H1 (cell line): ENCODE results near the gene SRGAP3. TPM values are rescaled to one million over a fixed set of nuclear protein-coding genes. Genes with fewer than 3 reads are reported as not detected.
A peak's percentile ranks its signal among the peaks of the same experiment; 100 is the strongest.

Source experiments
- CTCF ChIA-PET: fragments of 300-600 bp; sonication (Branson Sonifier 250); formaldehyde crosslinking; loops from one replicate; lab custom pipeline; 2021; ENCODE audit not compliant: partially characterized antibody; lab: Charles Lee
- POLR2A ChIA-PET: fragments of 300-600 bp; sonication (Branson Sonifier 250); formaldehyde crosslinking; loops from one replicate; lab custom pipeline; 2021; ENCODE audit warnings: inconsistent platforms; ENCODE audit not compliant: partially characterized antibody; lab: Charles Lee
- DNase-seq, 2 experiments: peaks; one replicate each; pipeline versions ENCODE4 v3.0.0 to v3.0.0-alpha.2; 2010 to 2022; ENCODE audit warnings: low spot score in 2 of 2, low read depth in 1 of 2, mixed read lengths in 1 of 2
- FAIRE-seq: peaks from 2 replicates; lab custom pipeline; 2011; peaks lifted over from hg19 to GRCh38; lab: Jason Lieb, UNC
- H2AFZ ChIP-seq: 2 replicates; pipeline ENCODE4 v1.8.1; 2012; ENCODE audit warnings: low read length, inconsistent platforms
- H2AK5ac ChIP-seq: 2 replicates; pipeline ENCODE4 v1.6.1; 2013; ENCODE audit warnings: low read depth, low read length
- H2BK120ac ChIP-seq: replicated peaks from 2 replicates; pipeline ENCODE3; 2013; ENCODE audit warnings: low read depth, low read length, inconsistent platforms
- H2BK12ac ChIP-seq: 2 replicates; pipeline ENCODE4 v1.6.1; 2013; ENCODE audit warnings: low read depth, low read length
- H2BK15ac ChIP-seq: 2 replicates; pipeline ENCODE4 v1.6.1; 2013; ENCODE audit warnings: low read length
- H2BK20ac ChIP-seq: 2 replicates; pipeline ENCODE4 v1.6.1; 2013; ENCODE audit warnings: low read length
- H2BK5ac ChIP-seq: 2 replicates; pipeline ENCODE4 v1.6.1; 2013; ENCODE audit warnings: low read depth, low read length
- H3K14ac ChIP-seq: 2 replicates; pipeline ENCODE4 v1.6.1; 2013; ENCODE audit warnings: inconsistent platforms; ENCODE audit not compliant: insufficient read length
- H3K18ac ChIP-seq: 2 replicates; pipeline ENCODE4 v1.6.1; 2013; ENCODE audit warnings: low read length; ENCODE audit errors: extremely low read depth
- H3K23ac ChIP-seq: 2 replicates; pipeline ENCODE4 v1.6.1; 2013; ENCODE audit warnings: inconsistent platforms; ENCODE audit not compliant: insufficient read length
- H3K23me2 ChIP-seq: 2 replicates; pipeline ENCODE4 v1.6.1; 2013; ENCODE audit warnings: low read depth, low read length
- H3K27ac ChIP-seq: 2 replicates; pipeline ENCODE4 v1.6.1; 2011; ENCODE audit warnings: low read depth, low read length, inconsistent platforms
- H3K27me3 ChIP-seq, 4 experiments: replicated peaks in 1 of 4; 1 replicate in 1 of 4; 2 replicates in 3 of 4; pipeline versions ENCODE4 v1.6.1 to v1.8.1; 2011 to 2013; ENCODE audit warnings: low read length in 3 of 4, mild to moderate bottlenecking in 3 of 4, inconsistent platforms in 2 of 4, mixed read lengths in 2 of 4, moderate library complexity in 1 of 4; ENCODE audit not compliant: control insufficient read depth in 3 of 4, insufficient read depth in 3 of 4; ENCODE audit errors: extremely low read depth in 1 of 4
- H3K36me3 ChIP-seq, 4 experiments: 2 replicates each; pipeline versions ENCODE4 v1.6.1 to v1.8.1; 2011 to 2013; ENCODE audit warnings: mild to moderate bottlenecking in 4 of 4, low read length in 3 of 4, moderate library complexity in 2 of 4, control low read depth in 1 of 4, inconsistent platforms in 1 of 4; ENCODE audit not compliant: insufficient read depth in 4 of 4, control insufficient read depth in 2 of 4
- H3K4ac ChIP-seq: replicated peaks from 2 replicates; pipeline ENCODE3; 2013; ENCODE audit warnings: low read length, low read depth, mixed read lengths, inconsistent platforms; ENCODE audit not compliant: insufficient read length
- H3K4me1 ChIP-seq, 4 experiments: replicated peaks in 1 of 4; 1 replicate in 1 of 4; 2 replicates in 3 of 4; pipeline versions ENCODE4 v1.6.1 to v1.8.1; 2011 to 2013; ENCODE audit warnings: low read length in 3 of 4, inconsistent platforms in 2 of 4, mixed read lengths in 1 of 4; ENCODE audit not compliant: insufficient read depth in 4 of 4, control insufficient read depth in 3 of 4
- H3K4me2 ChIP-seq, 2 experiments: 2 replicates each; pipeline versions ENCODE4 v1.6.1 to v1.8.1; 2011 to 2013; ENCODE audit warnings: low read depth in 2 of 2, low read length in 2 of 2, control low read depth in 1 of 2, inconsistent platforms in 1 of 2, mild to moderate bottlenecking in 1 of 2; ENCODE audit not compliant: insufficient read depth in 1 of 2
- H3K4me3 ChIP-seq, 4 experiments: fragments of 200-600, 300-600 bp in 1 of 4; sonication (generic), shearing (Covaris generic), sonication (Bioruptor Twin) in 1 of 4; 2 replicates each; pipeline versions ENCODE4 v1.5.1 to v1.8.1; 2011 to 2016; ENCODE audit warnings: low read length in 4 of 4, low read depth in 3 of 4, control low read depth in 2 of 4, inconsistent platforms in 2 of 4, mild to moderate bottlenecking in 2 of 4, mixed read lengths in 1 of 4, moderate library complexity in 1 of 4; ENCODE audit not compliant: insufficient read depth in 2 of 4; ENCODE audit errors: extremely low read depth in 1 of 4
- H3K56ac ChIP-seq: replicated peaks from 2 replicates; pipeline ENCODE3; 2013; ENCODE audit warnings: low read depth, mild to moderate bottlenecking, mixed read lengths, low read length, inconsistent platforms; ENCODE audit not compliant: insufficient read length
- H3K79me1 ChIP-seq: 2 replicates; pipeline ENCODE4 v1.6.1; 2013; ENCODE audit warnings: low read depth, low read length, control low read depth
- H3K79me2 ChIP-seq, 2 experiments: 2 replicates each; pipeline versions ENCODE4 v1.6.1 to v1.8.1; 2012 to 2013; ENCODE audit warnings: low read length in 2 of 2, mild to moderate bottlenecking in 2 of 2, inconsistent platforms in 1 of 2; ENCODE audit not compliant: insufficient read depth in 2 of 2, control insufficient read depth in 1 of 2
- H3K9ac ChIP-seq, 4 experiments: replicated peaks in 1 of 4; 1 replicate in 1 of 4; 2 replicates in 3 of 4; pipeline versions ENCODE4 v1.6.1 to v1.8.1; 2011 to 2013; ENCODE audit warnings: low read depth in 3 of 4, low read length in 3 of 4, control low read depth in 2 of 4, mild to moderate bottlenecking in 2 of 4, moderate library complexity in 2 of 4, inconsistent platforms in 1 of 4; ENCODE audit errors: extremely low read depth in 1 of 4
- H3K9me3 ChIP-seq, 2 experiments: 2 replicates each; pipeline versions ENCODE4 v1.6.1 to v1.8.1; 2012 to 2013; ENCODE audit warnings: mild to moderate bottlenecking in 2 of 2, moderate library complexity in 2 of 2, control low read depth in 1 of 2, inconsistent platforms in 1 of 2, low read depth in 1 of 2, low read length in 1 of 2, mixed read lengths in 1 of 2; ENCODE audit not compliant: insufficient read depth in 2 of 2
- H4K20me1 ChIP-seq, 2 experiments: replicated peaks in 1 of 2; 2 replicates each; pipeline versions ENCODE3 to v1.8.1; 2011 to 2013; ENCODE audit warnings: inconsistent platforms in 2 of 2, low read length in 2 of 2, mild to moderate bottlenecking in 1 of 2; ENCODE audit not compliant: insufficient read depth in 2 of 2, control insufficient read depth in 1 of 2
- H4K5ac ChIP-seq: 2 replicates; pipeline ENCODE4 v1.6.1; 2013; ENCODE audit warnings: low read length, low read depth, mixed read lengths, inconsistent platforms; ENCODE audit not compliant: insufficient read length
- H4K8ac ChIP-seq: 2 replicates; pipeline ENCODE4 v1.8.0; 2013; ENCODE audit warnings: mild to moderate bottlenecking, moderate library complexity, low read length, inconsistent platforms; ENCODE audit not compliant: insufficient read depth; ENCODE audit errors: extremely low read depth
- H4K91ac ChIP-seq: replicated peaks from 2 replicates; pipeline ENCODE3; 2013; ENCODE audit warnings: low read length, mixed read lengths, inconsistent platforms; ENCODE audit not compliant: insufficient read length
- CEBPB ChIP-seq: IDR thresholded peaks from 2 replicates; pipeline ENCODE4 v1.6.1; 2012; ENCODE audit warnings: low read depth, low read length
- GABPA ChIP-seq: IDR thresholded peaks from 2 replicates; pipeline ENCODE4 v1.6.1; 2011; ENCODE audit warnings: mild to moderate bottlenecking, low read length, moderate library complexity, borderline replicate concordance; ENCODE audit not compliant: insufficient read depth
- WGBS, 2 experiments: shearing (Covaris generic) in 1 of 2; methylation state at CpG; one replicate each; pipeline versions ENCODE4 v1.1.6 to v1.1.7; 2013 to 2015; ENCODE audit warnings: low lambda C conversion rate in 2 of 2, mixed read lengths in 2 of 2, inconsistent platforms in 1 of 2, low coverage in 1 of 2, missing lambda C conversion rate in 1 of 2; ENCODE audit not compliant: insufficient replicate concordance in 2 of 2, insufficient coverage in 1 of 2, insufficient read length in 1 of 2; ENCODE audit errors: extremely low coverage in 1 of 2, missing lambda C conversion rate in 1 of 2; 5-methylcytosine and 5-hydroxymethylcytosine counted together
- polyA plus RNA-seq, 7 experiments: library from polyadenylated mRNA; depleted of rRNA in 3 of 7; stranded (reverse) in 5 of 7; unstranded in 2 of 7; fragments of >200 nt in 5 of 7; fragments of 200-250 nt in 2 of 7; gene quantifications; 1 replicate in 5 of 7; 2 replicates in 1 of 7; 4 replicates in 1 of 7; pipeline versions ENCODE4 v1.2.1 to v1.2.3, GENCODE V29; 2011 to 2013; ENCODE audit warnings: missing spikeins in 2 of 7, mixed read lengths in 2 of 7
- total RNA-seq: library from RNA; stranded (reverse); fragmentation: NEBNext Ultra II Directional; extraction: Animal tissue kit (Norgen Biotek cat#: 25700); gene quantifications from 2 replicates; pipeline ENCODE4 v1.2.1, GENCODE V29; 2021

The SRGAP3 gene
- total and polyA plus RNA-seq, 2 of the 8 experiments (the other 6 are each of a cell fraction or from before 2014, with no cell fraction given): 5.8 to 11.4 TPM

GRCh38 chr3:9157651-9158362 lies 91.6 kb downstream of the SRGAP3 start:
- no peak overlapping the region for H4K8ac ChIP-seq
- no peak overlapping the region for H3K4me3 ChIP-seq
- H3K9ac ChIP-seq: no peak overlapping the region
- no peak overlapping the region for H3K23ac ChIP-seq
- H4K5ac ChIP-seq: no peak overlapping the region
- H2BK12ac ChIP-seq: no peak overlapping the region
- POLR2A ChIA-PET: no interaction called here
- no peak overlapping the region for H3K4ac ChIP-seq
- no peak overlapping the region for H2BK5ac ChIP-seq
- no peaks in the 10 kb centered on the region for H3K79me2 ChIP-seq
- no peak overlapping the region for H2BK20ac ChIP-seq
- no peak overlapping the region for H3K18ac ChIP-seq
- H2BK120ac ChIP-seq: no peak overlapping the region
- H2AFZ ChIP-seq: no peak overlapping the region
- no peaks in the 10 kb centered on the region for H3K36me3 ChIP-seq
- no peak overlapping the region for H3K27ac ChIP-seq
- H4K91ac ChIP-seq: no peak overlapping the region
- peaks cover 0 to 8% (median under 1%) of the 10 kb centered on the region in 4 experiments; a peak in 2 of 7 replicates for H3K4me1 ChIP-seq
- H3K4me2 ChIP-seq: no peak overlapping the region
- WGBS, 2 experiments: 86% methylated on average over 5 of the region's 5 CpGs; no CpG with 5 or more reads in 1 of the 2 experiments
- H2AK5ac ChIP-seq: no peak overlapping the region
- no peaks in the 10 kb centered on the region for H4K20me1 ChIP-seq
- peak overlapping the region; percentile 21; the same call in 1 of the 2 replicates for H2BK15ac ChIP-seq
- H3K79me1 ChIP-seq: no peaks in the 10 kb centered on the region
- CTCF ChIA-PET: interaction anchor here (0.6 to 1.8 kb wide), 6 partner anchors 17 to 170 kb away, joined by 3 to 6 read pairs (median 4); no protein-coding TSS in a partner anchor
- H3K14ac ChIP-seq: no peak overlapping the region
- FAIRE-seq: no peak
- DNase-seq: no peak
- no peaks in the 10 kb centered on the region; the same call in 1 of the 2 replicates for H3K23me2 ChIP-seq
- no peak overlapping the region for H3K56ac ChIP-seq
- TF ChIP-seq GABPA (peak; percentile 74), CEBPB (no peak)
- no peaks in the 10 kb centered on the region for H3K9me3 ChIP-seq
- H3K27me3 ChIP-seq: no peaks in the 10 kb centered on the region
